ENCODE data around the gene TDRD7. TPM values are rescaled to one million over a fixed set of nuclear protein-coding genes. Genes with fewer than 3 reads are reported as not detected.
A peak's percentile ranks its signal among the peaks of the same experiment; 100 is the strongest.

TDRD7 gene
- total and polyA plus RNA-seq, 8 donors: 6.3 to 17.5 (median 7.4) TPM

DNA sequence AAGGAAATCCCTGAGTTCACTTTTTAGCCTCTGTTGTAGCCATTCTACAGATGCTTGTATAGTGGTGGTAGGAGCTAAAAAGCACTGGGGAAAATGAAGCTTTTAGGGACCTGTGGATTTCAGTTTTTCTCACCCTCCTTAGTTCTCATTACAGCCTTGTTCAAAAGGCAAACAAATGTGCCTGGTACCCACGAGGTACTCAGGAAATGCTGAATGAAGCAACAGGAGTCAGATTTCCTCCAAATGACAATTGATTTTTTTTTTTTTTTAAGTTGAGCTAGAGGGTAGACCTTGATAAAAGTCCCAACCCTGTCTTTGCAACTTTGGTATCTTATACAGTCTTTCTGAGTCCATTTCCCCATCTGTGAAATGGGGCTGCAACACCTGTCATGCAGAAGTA, 68.3 kb downstream of the TDRD7 start:
- DNase-seq: no peak

DNA sequence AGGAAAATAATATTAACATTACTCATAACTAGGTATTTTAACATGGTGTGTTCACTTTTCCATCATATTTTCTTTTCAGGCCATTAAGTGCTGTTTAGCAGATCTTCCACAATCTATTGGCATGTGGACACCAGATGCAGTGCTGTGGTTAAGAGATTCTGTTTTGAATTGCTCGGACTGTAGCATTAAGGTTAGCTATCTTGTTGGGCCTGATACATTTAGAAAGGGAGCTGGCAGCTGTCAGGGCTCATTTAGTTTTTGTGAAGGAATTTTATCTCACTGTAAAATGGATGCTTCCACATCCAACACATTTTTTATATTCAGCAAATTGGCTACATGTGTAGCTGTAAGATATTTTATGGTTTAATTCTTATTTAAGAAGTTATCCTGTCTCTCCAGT, 68.9 kb downstream of the TDRD7 start:
- Histone ChIP-seq H3K4me1 (peaks cover 0 to 7% of the 10 kb centered on the region in 2 donors), H3K9me3 (no peaks in the 10 kb centered on the region), H3K27ac (no peak overlapping the region), H3K27me3 (no peaks in the 10 kb centered on the region), H3K36me3 (peaks cover 0 to 50% of the 10 kb centered on the region in 2 donors), H3K4me3 (no peak overlapping the region)
- intact Hi-C loops (cut with DNase I): no loop called here
- no peak for DNase-seq
- TF ChIP-seq, protein P1, sequence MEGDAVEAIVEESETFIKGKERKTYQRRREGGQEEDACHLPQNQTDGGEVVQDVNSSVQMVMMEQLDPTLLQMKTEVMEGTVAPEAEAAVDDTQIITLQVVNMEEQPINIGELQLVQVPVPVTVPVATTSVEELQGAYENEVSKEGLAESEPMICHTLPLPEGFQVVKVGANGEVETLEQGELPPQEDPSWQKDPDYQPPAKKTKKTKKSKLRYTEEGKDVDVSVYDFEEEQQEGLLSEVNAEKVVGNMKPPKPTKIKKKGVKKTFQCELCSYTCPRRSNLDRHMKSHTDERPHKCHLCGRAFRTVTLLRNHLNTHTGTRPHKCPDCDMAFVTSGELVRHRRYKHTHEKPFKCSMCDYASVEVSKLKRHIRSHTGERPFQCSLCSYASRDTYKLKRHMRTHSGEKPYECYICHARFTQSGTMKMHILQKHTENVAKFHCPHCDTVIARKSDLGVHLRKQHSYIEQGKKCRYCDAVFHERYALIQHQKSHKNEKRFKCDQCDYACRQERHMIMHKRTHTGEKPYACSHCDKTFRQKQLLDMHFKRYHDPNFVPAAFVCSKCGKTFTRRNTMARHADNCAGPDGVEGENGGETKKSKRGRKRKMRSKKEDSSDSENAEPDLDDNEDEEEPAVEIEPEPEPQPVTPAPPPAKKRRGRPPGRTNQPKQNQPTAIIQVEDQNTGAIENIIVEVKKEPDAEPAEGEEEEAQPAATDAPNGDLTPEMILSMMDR (IDR thresholded peaks at IDR 0.05): no peak
- ATAC-seq: no peak

More for the DNA sequence above, 68.3 kb downstream of the TDRD7 start:
- Histone ChIP-seq H3K36me3 (peaks cover 0 to 53% of the 10 kb centered on the region in 2 donors), H3K27me3 (no peaks in the 10 kb centered on the region), H3K4me3 (no peak overlapping the region), H3K9me3 (no peaks in the 10 kb centered on the region), H3K4me1 (peaks cover 0 to 7% of the 10 kb centered on the region in 2 donors), H3K27ac (no peak overlapping the region)
- intact Hi-C loops (cut with DNase I): no loop called here
- no peak for ATAC-seq
- TF ChIP-seq, protein P1 (IDR thresholded peaks at IDR 0.05): no peak

DNA sequence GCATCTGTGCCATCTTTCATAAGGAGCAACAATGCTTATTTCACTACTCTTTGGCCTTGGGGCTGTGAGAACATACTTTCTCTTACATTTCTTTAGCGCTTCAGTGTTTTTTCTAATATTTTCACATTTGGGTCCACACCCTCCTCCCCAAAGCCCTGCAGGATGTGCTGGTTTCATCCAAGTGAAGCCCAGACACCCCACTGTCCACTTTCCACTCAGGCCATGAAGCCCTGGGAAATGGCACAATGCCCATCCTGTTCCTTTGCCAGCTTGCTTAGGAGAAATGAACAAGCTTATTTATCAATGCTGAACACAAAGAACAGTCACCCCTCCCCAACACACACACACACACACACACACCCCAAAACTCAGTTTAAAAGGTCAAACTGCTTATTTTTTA, 72.2 kb downstream of the TDRD7 start:
- Histone ChIP-seq H3K27ac (no peak overlapping the region), H3K36me3 (peaks cover 0 to 54% of the 10 kb centered on the region in 2 donors), H3K27me3 (no peaks in the 10 kb centered on the region), H3K9me3 (peaks cover 0 to 8% of the 10 kb centered on the region in 2 donors), H3K4me1 (peaks cover 0 to 7% of the 10 kb centered on the region in 2 donors), H3K4me3 (no peak overlapping the region)
- DNase-seq (no peak), ATAC-seq (no peak)
- intact Hi-C loops (cut with DNase I): no loop called here
- TF ChIP-seq, protein P1 (IDR thresholded peaks at IDR 0.05): no peak

DNA sequence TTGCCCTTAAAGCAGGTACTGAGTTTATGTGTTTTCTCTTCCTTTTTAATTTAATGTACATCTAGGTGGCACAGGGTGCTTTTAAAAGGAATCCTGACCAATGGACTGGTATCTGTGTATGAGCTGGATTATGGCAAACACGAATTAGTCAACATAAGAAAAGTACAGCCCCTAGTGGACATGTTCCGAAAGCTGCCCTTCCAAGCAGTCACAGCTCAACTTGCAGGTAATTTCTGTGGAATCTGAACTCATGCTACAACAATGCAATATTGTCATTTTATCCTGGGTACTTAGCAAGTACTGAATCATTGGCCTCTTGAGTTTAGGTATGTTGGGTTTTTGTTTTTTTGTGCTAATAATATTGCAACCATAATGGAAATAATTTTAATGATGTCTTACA, 75.2 kb downstream of the TDRD7 start:
- no peaks in the 10 kb centered on the region for H3K4me1 ChIP-seq
- ATAC-seq (peak; percentile 25), DNase-seq (no peak)
- no peak overlapping the region for H3K4me3 ChIP-seq
- no peak overlapping the region for H3K27ac ChIP-seq
- H3K9me3 ChIP-seq: peaks cover 0 to 8% of the 10 kb centered on the region in 2 donors
- H3K36me3 ChIP-seq: peaks cover 0 to 62% of the 10 kb centered on the region in 2 donors
- no peaks in the 10 kb centered on the region for H3K27me3 ChIP-seq
- TF ChIP-seq, protein P1 (IDR thresholded peaks at IDR 0.05): no peak
- intact Hi-C loops (cut with DNase I): no loop called here

DNA sequence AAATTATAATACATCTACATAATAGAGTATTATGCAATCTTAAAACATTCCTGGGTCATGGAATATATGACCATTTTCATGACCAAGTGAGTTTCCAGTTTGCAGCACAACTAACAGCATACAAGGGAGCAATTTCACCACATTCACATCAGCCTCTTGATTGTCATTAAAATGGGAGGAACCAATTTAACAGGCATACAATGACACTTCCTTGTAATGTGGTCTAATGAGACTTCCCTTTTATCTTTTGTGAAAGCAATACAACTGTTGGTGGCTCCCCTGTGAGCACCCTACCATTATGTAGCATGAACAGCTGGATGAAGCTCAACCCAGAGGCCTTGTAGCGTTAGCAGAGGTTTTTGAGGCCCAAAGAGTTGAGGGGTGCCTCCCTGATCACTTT, 76.0 kb downstream of the TDRD7 start:
- DNase-seq: no peak
- ATAC-seq: no peak
- Histone ChIP-seq H3K27me3 (no peaks in the 10 kb centered on the region), H3K27ac (no peak overlapping the region), H3K9me3 (peaks cover 0 to 8% of the 10 kb centered on the region in 2 donors), H3K36me3 (peaks cover 0 to 57% of the 10 kb centered on the region in 2 donors), H3K4me3 (no peak overlapping the region), H3K4me1 (no peaks in the 10 kb centered on the region)
- TF ChIP-seq, protein P1 (IDR thresholded peaks at IDR 0.05): no peak
- intact Hi-C loops (cut with DNase I): no loop called here

Measured in left lung (tissue), 10 donors.